Measurements from ENCODE around the gene BMP7. TPM values are rescaled to one million over a fixed set of nuclear protein-coding genes. Genes with fewer than 3 reads are reported as not detected.

The BMP7 gene
- polyA plus RNA-seq, 2 donors = 17.6 to 28.7 TPM

GRCh38 chr20:57175397-57176010, 90.9 kb downstream of the BMP7 start:
- H3K4me3 ChIP-seq (ENCODE audit: low read depth in 1 of 2, low read length in 2 of 2) = no peak overlapping the region
- no peaks in the 10 kb centered on the region for H3K27me3 ChIP-seq (ENCODE audit: control insufficient read depth in 1 of 2, insufficient read depth in 2 of 2, low read length in 2 of 2)
- no peak overlapping the region for H3K27ac ChIP-seq (ENCODE audit: low read depth in 2 of 2, low read length in 1 of 2)
- no peaks in the 10 kb centered on the region for H3K9me3 ChIP-seq (ENCODE audit: control insufficient read depth in 2 of 2, insufficient read depth in 1 of 2, low read depth in 1 of 2, low read length in 1 of 2)
- WGBS, 2 donors = 63 to 67% methylated on average over 8 of the region's 8 CpGs
- H3K4me1 ChIP-seq (ENCODE audit: control insufficient read depth in 2 of 2, insufficient read depth in 2 of 2, low read length in 1 of 2) = peaks cover 8 to 11% of the 10 kb centered on the region in 2 donors
- peaks cover 0 to 6% of the 10 kb centered on the region in 2 donors for H3K36me3 ChIP-seq (ENCODE audit: control insufficient read depth in 2 of 2, insufficient read depth in 2 of 2, low read length in 1 of 2)

GRCh38 chr20:57174737-57175136, 91.7 kb downstream of the BMP7 start:
- no peak overlapping the region for H3K4me3 ChIP-seq (ENCODE audit: low read depth in 1 of 2, low read length in 2 of 2)
- H3K4me1 ChIP-seq (ENCODE audit: control insufficient read depth in 2 of 2, insufficient read depth in 2 of 2, low read length in 1 of 2) = peaks cover 8 to 11% of the 10 kb centered on the region in 2 donors
- 71 to 74% methylated on average over 9 of the region's 9 CpGs for WGBS, 2 donors
- peaks cover 0 to 6% of the 10 kb centered on the region in 2 donors for H3K36me3 ChIP-seq (ENCODE audit: control insufficient read depth in 2 of 2, insufficient read depth in 2 of 2, low read length in 1 of 2)
- H3K9me3 ChIP-seq (ENCODE audit: control insufficient read depth in 2 of 2, insufficient read depth in 1 of 2, low read depth in 1 of 2, low read length in 1 of 2) = no peaks in the 10 kb centered on the region
- H3K27ac ChIP-seq (ENCODE audit: low read depth in 2 of 2, low read length in 1 of 2) = no peak overlapping the region
- no peaks in the 10 kb centered on the region for H3K27me3 ChIP-seq (ENCODE audit: control insufficient read depth in 1 of 2, insufficient read depth in 2 of 2, low read length in 2 of 2)

GRCh38 chr20:57173986-57174385, 92.5 kb downstream of the BMP7 start:
- Histone ChIP-seq H3K27ac (ENCODE audit: low read depth in 2 of 2, low read length in 1 of 2) (no peak overlapping the region), H3K4me3 (ENCODE audit: low read depth in 1 of 2, low read length in 2 of 2) (no peak overlapping the region), H3K9me3 (ENCODE audit: control insufficient read depth in 2 of 2, insufficient read depth in 1 of 2, low read depth in 1 of 2, low read length in 1 of 2) (no peaks in the 10 kb centered on the region), H3K27me3 (ENCODE audit: control insufficient read depth in 1 of 2, insufficient read depth in 2 of 2, low read length in 2 of 2) (no peaks in the 10 kb centered on the region), H3K4me1 (ENCODE audit: control insufficient read depth in 2 of 2, insufficient read depth in 2 of 2, low read length in 1 of 2) (peaks cover 4 to 7% of the 10 kb centered on the region in 2 donors), H3K36me3 (ENCODE audit: control insufficient read depth in 2 of 2, insufficient read depth in 2 of 2, low read length in 1 of 2) (peaks cover 0 to 6% of the 10 kb centered on the region in 2 donors)
- WGBS, 2 donors = 84 to 88% methylated on average over 5 of the region's 5 CpGs

- 86 to 89% methylated on average over 15 of the region's 15 CpGs for WGBS, 2 donors
- Histone ChIP-seq H3K9me3 (ENCODE audit: control insufficient read depth in 2 of 2, insufficient read depth in 1 of 2, low read depth in 1 of 2, low read length in 1 of 2) (peaks cover 0 to 1% of the 10 kb centered on the region in 2 donors), H3K4me1 (ENCODE audit: control insufficient read depth in 2 of 2, insufficient read depth in 2 of 2, low read length in 1 of 2) (peaks cover under 1% of the 10 kb centered on the region in 2 donors), H3K27ac (ENCODE audit: low read depth in 2 of 2, low read length in 1 of 2) (no peak overlapping the region), H3K4me3 (ENCODE audit: low read depth in 1 of 2, low read length in 2 of 2) (no peak overlapping the region), H3K36me3 (ENCODE audit: control insufficient read depth in 2 of 2, insufficient read depth in 2 of 2, low read length in 1 of 2) (peaks cover 0 to 6% of the 10 kb centered on the region in 2 donors), H3K27me3 (ENCODE audit: control insufficient read depth in 1 of 2, insufficient read depth in 2 of 2, low read length in 2 of 2) (no peaks in the 10 kb centered on the region)
These were observed 93.4 kb downstream of the BMP7 start for GRCh38 chr20:57173041-57173440.

GRCh38 chr20:57170343-57170742, 96.1 kb downstream of the BMP7 start:
- Histone ChIP-seq H3K4me1 (ENCODE audit: control insufficient read depth in 2 of 2, insufficient read depth in 2 of 2, low read length in 1 of 2) (peaks cover 0 to 2% of the 10 kb centered on the region in 2 donors), H3K9me3 (ENCODE audit: control insufficient read depth in 2 of 2, insufficient read depth in 1 of 2, low read depth in 1 of 2, low read length in 1 of 2) (peaks cover 0 to 3% of the 10 kb centered on the region in 2 donors), H3K4me3 (ENCODE audit: low read depth in 1 of 2, low read length in 2 of 2) (no peak overlapping the region), H3K27me3 (ENCODE audit: control insufficient read depth in 1 of 2, insufficient read depth in 2 of 2, low read length in 2 of 2) (no peaks in the 10 kb centered on the region), H3K27ac (ENCODE audit: low read depth in 2 of 2, low read length in 1 of 2) (peak overlapping the region in 1 of 2 donors; percentile 41), H3K36me3 (ENCODE audit: control insufficient read depth in 2 of 2, insufficient read depth in 2 of 2, low read length in 1 of 2) (peaks cover 0 to 6% of the 10 kb centered on the region in 2 donors)
- 54 to 60% methylated on average over 14 of the region's 14 CpGs for WGBS, 2 donors

- H3K4me3 ChIP-seq (ENCODE audit: low read depth in 1 of 2, low read length in 2 of 2) = no peak overlapping the region
- peaks cover 0 to 2% of the 10 kb centered on the region in 2 donors for H3K4me1 ChIP-seq (ENCODE audit: control insufficient read depth in 2 of 2, insufficient read depth in 2 of 2, low read length in 1 of 2)
- peaks cover 3% of the 10 kb centered on the region in 2 donors for H3K9me3 ChIP-seq (ENCODE audit: control insufficient read depth in 2 of 2, insufficient read depth in 1 of 2, low read depth in 1 of 2, low read length in 1 of 2)
- H3K36me3 ChIP-seq (ENCODE audit: control insufficient read depth in 2 of 2, insufficient read depth in 2 of 2, low read length in 1 of 2) = peaks cover 0 to under 1% of the 10 kb centered on the region in 2 donors
- WGBS, 2 donors = 71 to 72% methylated on average over 7 of the region's 7 CpGs
- no peak overlapping the region for H3K27ac ChIP-seq (ENCODE audit: low read depth in 2 of 2, low read length in 1 of 2)
- no peaks in the 10 kb centered on the region for H3K27me3 ChIP-seq (ENCODE audit: control insufficient read depth in 1 of 2, insufficient read depth in 2 of 2, low read length in 2 of 2)
These were observed 97.3 kb downstream of the BMP7 start for GRCh38 chr20:57169162-57169561.

GRCh38 chr20:57167971-57168701, 98.3 kb downstream of the BMP7 start:
- peaks cover 0 to 2% of the 10 kb centered on the region in 2 donors for H3K4me1 ChIP-seq (ENCODE audit: control insufficient read depth in 2 of 2, insufficient read depth in 2 of 2, low read length in 1 of 2)
- H3K27me3 ChIP-seq (ENCODE audit: control insufficient read depth in 1 of 2, insufficient read depth in 2 of 2, low read length in 2 of 2) = no peaks in the 10 kb centered on the region
- no peak overlapping the region for H3K4me3 ChIP-seq (ENCODE audit: low read depth in 1 of 2, low read length in 2 of 2)
- H3K9me3 ChIP-seq (ENCODE audit: control insufficient read depth in 2 of 2, insufficient read depth in 1 of 2, low read depth in 1 of 2, low read length in 1 of 2) = peaks cover 3% of the 10 kb centered on the region in 2 donors
- H3K36me3 ChIP-seq (ENCODE audit: control insufficient read depth in 2 of 2, insufficient read depth in 2 of 2, low read length in 1 of 2) = no peaks in the 10 kb centered on the region
- H3K27ac ChIP-seq (ENCODE audit: low read depth in 2 of 2, low read length in 1 of 2) = no peak overlapping the region
- WGBS, 2 donors = 67 to 68% methylated on average over 26 of the region's 26 CpGs

GRCh38 chr20:57167292-57167655, 99.2 kb downstream of the BMP7 start:
- Histone ChIP-seq H3K27me3 (ENCODE audit: control insufficient read depth in 1 of 2, insufficient read depth in 2 of 2, low read length in 2 of 2) (no peaks in the 10 kb centered on the region), H3K9me3 (ENCODE audit: control insufficient read depth in 2 of 2, insufficient read depth in 1 of 2, low read depth in 1 of 2, low read length in 1 of 2) (peaks cover 3% of the 10 kb centered on the region in 2 donors), H3K4me3 (ENCODE audit: low read depth in 1 of 2, low read length in 2 of 2) (no peak overlapping the region), H3K4me1 (ENCODE audit: control insufficient read depth in 2 of 2, insufficient read depth in 2 of 2, low read length in 1 of 2) (peaks cover 0 to 2% of the 10 kb centered on the region in 2 donors), H3K36me3 (ENCODE audit: control insufficient read depth in 2 of 2, insufficient read depth in 2 of 2, low read length in 1 of 2) (no peaks in the 10 kb centered on the region), H3K27ac (ENCODE audit: low read depth in 2 of 2, low read length in 1 of 2) (no peak overlapping the region)
- 88 to 93% methylated on average over 8 of the region's 8 CpGs for WGBS, 2 donors

GRCh38 chr20:57166568-57167291, 99.7 kb downstream of the BMP7 start:
- Histone ChIP-seq H3K9me3 (ENCODE audit: control insufficient read depth in 2 of 2, insufficient read depth in 1 of 2, low read depth in 1 of 2, low read length in 1 of 2) (peaks cover 3% of the 10 kb centered on the region in 2 donors), H3K27me3 (ENCODE audit: control insufficient read depth in 1 of 2, insufficient read depth in 2 of 2, low read length in 2 of 2) (no peaks in the 10 kb centered on the region), H3K36me3 (ENCODE audit: control insufficient read depth in 2 of 2, insufficient read depth in 2 of 2, low read length in 1 of 2) (no peaks in the 10 kb centered on the region), H3K4me3 (ENCODE audit: low read depth in 1 of 2, low read length in 2 of 2) (no peak overlapping the region), H3K4me1 (ENCODE audit: control insufficient read depth in 2 of 2, insufficient read depth in 2 of 2, low read length in 1 of 2) (peaks cover 0 to 2% of the 10 kb centered on the region in 2 donors), H3K27ac (ENCODE audit: low read depth in 2 of 2, low read length in 1 of 2) (no peak overlapping the region)
- 82 to 84% methylated on average over 18 of the region's 18 CpGs for WGBS, 2 donors

All from esophagus (tissue), 2 donors.